Uterus (tissue), 2 donors: ENCODE results near the gene CDX1.

Experiments
- POLR2A ChIP-seq, 2 donors: fragments of 450-650 bp; IDR thresholded peaks; one replicate each; pipeline ENCODE4 v1.6.1; 2016; ENCODE audit warnings: antibody characterized with exemption in 2 of 2, mild to moderate bottlenecking in 1 of 2, moderate library complexity in 1 of 2
- TF ChIP-seq, protein P1 (sequence below), 4 experiments: fragments of 200-600 bp in 2 of 4; fragments of 450-650 bp in 2 of 4; sonication (generic) in 2 of 4; IDR thresholded peaks; one replicate each; pipeline ENCODE4 v1.5.1; 2016 to 2019; ENCODE audit warnings: antibody characterized with exemption in 4 of 4, mild to moderate bottlenecking in 2 of 4, moderate library complexity in 1 of 4

DNA sequence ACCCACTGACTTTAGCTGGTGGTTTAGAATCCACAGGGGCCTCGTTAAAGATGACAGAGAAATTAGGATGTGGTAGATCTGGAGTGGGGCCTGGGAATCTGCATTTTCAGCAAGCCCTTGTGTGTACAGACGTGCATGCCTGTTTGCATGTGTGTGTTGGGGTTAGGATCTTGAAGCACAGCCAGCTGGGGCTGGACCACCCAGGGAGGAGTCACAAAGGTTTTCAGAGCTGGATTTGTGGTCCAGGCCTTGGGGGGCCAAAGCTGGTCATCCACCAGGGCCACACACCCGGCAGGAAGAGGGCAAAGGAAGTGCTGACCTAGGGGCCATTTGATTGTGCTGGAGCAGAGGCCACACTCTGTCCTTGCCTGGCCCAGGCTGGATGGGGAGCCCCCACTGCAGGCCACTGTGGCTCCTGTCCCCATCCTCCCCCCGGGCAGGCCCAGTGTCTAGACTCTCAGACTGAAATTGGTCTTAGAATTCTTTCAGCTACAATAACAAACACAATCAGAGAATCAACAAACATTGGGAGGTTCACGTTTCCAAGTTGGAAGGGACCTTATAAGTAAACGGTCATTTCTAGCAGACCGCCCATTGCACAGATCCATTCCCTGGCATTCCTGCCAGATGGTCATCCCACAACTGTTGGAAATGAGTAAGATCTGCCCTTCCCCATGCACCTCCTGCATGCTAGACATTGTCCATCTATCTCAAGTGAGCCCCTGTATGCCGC is 10.3 kb downstream of the CDX1 start:
- TF ChIP-seq POLR2A (IDR thresholded peaks at IDR 0.05) = no peak
- TF ChIP-seq, protein P1, sequence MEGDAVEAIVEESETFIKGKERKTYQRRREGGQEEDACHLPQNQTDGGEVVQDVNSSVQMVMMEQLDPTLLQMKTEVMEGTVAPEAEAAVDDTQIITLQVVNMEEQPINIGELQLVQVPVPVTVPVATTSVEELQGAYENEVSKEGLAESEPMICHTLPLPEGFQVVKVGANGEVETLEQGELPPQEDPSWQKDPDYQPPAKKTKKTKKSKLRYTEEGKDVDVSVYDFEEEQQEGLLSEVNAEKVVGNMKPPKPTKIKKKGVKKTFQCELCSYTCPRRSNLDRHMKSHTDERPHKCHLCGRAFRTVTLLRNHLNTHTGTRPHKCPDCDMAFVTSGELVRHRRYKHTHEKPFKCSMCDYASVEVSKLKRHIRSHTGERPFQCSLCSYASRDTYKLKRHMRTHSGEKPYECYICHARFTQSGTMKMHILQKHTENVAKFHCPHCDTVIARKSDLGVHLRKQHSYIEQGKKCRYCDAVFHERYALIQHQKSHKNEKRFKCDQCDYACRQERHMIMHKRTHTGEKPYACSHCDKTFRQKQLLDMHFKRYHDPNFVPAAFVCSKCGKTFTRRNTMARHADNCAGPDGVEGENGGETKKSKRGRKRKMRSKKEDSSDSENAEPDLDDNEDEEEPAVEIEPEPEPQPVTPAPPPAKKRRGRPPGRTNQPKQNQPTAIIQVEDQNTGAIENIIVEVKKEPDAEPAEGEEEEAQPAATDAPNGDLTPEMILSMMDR (IDR thresholded peaks at IDR 0.05) = no peak
